Measurements from ENCODE around the gene COL13A1. TPM values are rescaled to one million over a fixed set of nuclear protein-coding genes. Genes with fewer than 3 reads are reported as not detected.

COL13A1 gene
- total and polyA plus RNA-seq, 4 donors, result 0.17 to 0.47 (median 0.18) TPM

GRCh38 chr10:69842020-69842419 lies 40.3 kb downstream of the COL13A1 start:
- TF ChIP-seq FOXA2 (IDR thresholded peaks at IDR 0.05) (no peak), GABPA (IDR thresholded peaks at IDR 0.05 in 1 of 2, conservative IDR thresholded peaks at IDR 0.05 in 1 of 2) (no peak), MAX (IDR thresholded peaks at IDR 0.05) (no peak), RAD21 (IDR thresholded peaks at IDR 0.05) (no peak), EGR1 (IDR thresholded peaks at IDR 0.05; ENCODE audit: low read depth in 2 of 2) (no peak), FOXA1 (IDR thresholded peaks at IDR 0.05) (no peak), TAF1 (conservative IDR thresholded peaks at IDR 0.05) (no peak), NR2F2 (IDR thresholded peaks at IDR 0.05) (no peak), ATF3 (IDR thresholded peaks at IDR 0.05) (no peak), REST (IDR thresholded peaks at IDR 0.05) (no peak), HNF4A (conservative IDR thresholded peaks at IDR 0.05) (no peak), CTCF (IDR thresholded peaks at IDR 0.05; ENCODE audit: low read depth, low read length, missing input control) (no peak), RXRA (IDR thresholded peaks at IDR 0.05) (no peak), YY1 (IDR thresholded peaks at IDR 0.05) (no peak), ZBTB33 (IDR thresholded peaks at IDR 0.05) (no peak), JUND (IDR thresholded peaks at IDR 0.05) (no peak), SP1 (IDR thresholded peaks at IDR 0.05) (no peak)
- 77% methylated on average over 8 of the region's 8 CpGs for WGBS
- Histone ChIP-seq H3K27ac (ENCODE audit: low read depth in 1 of 2, low read length in 2 of 2) (no peak overlapping the region), H3K4me1 (ENCODE audit: control insufficient read depth in 4 of 4, insufficient read depth in 4 of 4, low read length in 3 of 4) (peaks cover 0 to 1% (median 0%) of the 10 kb centered on the region in 4 donors), H3K9me3 (ENCODE audit: control insufficient read depth in 4 of 4, low read length in 3 of 4) (no peaks in the 10 kb centered on the region), H3K36me3 (ENCODE audit: control insufficient read depth in 4 of 4, insufficient read depth in 3 of 4, low read depth in 1 of 4, low read length in 3 of 4) (no peaks in the 10 kb centered on the region), H3K4me3 (ENCODE audit: low read depth in 1 of 3, low read length in 3 of 3) (no peak overlapping the region), H3K27me3 (ENCODE audit: control insufficient read depth in 4 of 4, insufficient read depth in 4 of 4, low read length in 3 of 4) (peaks cover 0 to 3% (median 0%) of the 10 kb centered on the region in 4 donors), H3K9ac (ENCODE audit: low read depth in 1 of 2, low read length in 2 of 2) (no peak overlapping the region)
- DNase-seq (ENCODE audit: low spot score), result no peak
